GM21360 (cell line): ENCODE measurements around the gene SLC25A17.
"Not testable (repeated sequence)": the region's sequence is repeated elsewhere in the genome, so short reads cannot be mapped to it uniquely, and the experiment has no call there.

Source experiments
- ATAC-seq: cut with Tn5 transposase; IDR thresholded peaks from one replicate; pipeline ENCODE4 v1.9.1; 2021; ENCODE audit warnings: mild to moderate bottlenecking, moderate library complexity; ENCODE audit not compliant: unreplicated experiment

SLC25A17 gene

DNA sequence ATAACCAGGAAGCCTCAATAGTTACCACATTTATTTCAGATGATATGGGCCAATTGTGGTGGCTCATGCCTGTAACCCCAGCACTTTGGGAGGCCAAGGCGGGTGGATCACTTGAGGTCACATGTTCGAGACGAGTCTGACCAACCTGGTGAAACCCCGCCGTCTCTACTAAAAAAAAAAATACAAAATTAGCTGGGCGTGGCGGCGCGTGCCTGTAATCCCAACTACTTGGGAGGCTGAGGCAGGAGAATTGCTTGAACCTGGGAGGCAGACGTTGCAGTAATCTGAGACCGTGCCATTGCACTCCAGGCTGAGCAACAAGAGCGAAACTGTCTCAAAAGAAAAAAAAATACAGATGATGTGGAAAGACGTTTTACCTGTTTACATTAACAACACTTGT, 60.3 kb downstream of the SLC25A17 start:
- ATAC-seq = not testable (repeated sequence)

DNA sequence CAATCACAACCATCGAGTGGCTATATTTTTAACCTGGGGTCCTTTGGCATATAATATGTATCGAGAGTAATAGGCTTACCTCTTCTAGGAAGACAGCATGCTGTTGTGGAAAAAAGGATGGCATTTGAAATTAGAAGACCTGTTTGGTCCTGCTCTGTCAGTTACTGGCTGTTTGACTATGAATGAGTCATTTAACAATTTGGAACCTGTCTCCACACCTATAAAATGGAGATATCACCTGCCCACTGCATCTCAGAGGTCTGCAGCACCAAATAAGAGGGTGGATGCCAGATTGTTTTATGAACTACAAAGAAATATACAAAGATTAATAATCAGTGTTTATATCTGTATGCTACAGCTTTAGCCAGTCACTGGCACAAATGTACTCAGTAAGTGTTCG, 60.8 kb downstream of the SLC25A17 start:
- ATAC-seq = no peak

- no peak for ATAC-seq
Measured at GRCh38 chr22:40757071-40757470, 62.1 kb downstream of the SLC25A17 start.

- ATAC-seq = no peak
Measured at GRCh38 chr22:40753114-40753513, 66.0 kb downstream of the SLC25A17 start.

GRCh38 chr22:40751250-40751649, 67.9 kb downstream of the SLC25A17 start:
- ATAC-seq = no peak

GRCh38 chr22:40749829-40750228, 69.3 kb downstream of the SLC25A17 start:
- no peak for ATAC-seq

- no peak for ATAC-seq
Measured at GRCh38 chr22:40748388-40749355, 70.5 kb downstream of the SLC25A17 start.

DNA sequence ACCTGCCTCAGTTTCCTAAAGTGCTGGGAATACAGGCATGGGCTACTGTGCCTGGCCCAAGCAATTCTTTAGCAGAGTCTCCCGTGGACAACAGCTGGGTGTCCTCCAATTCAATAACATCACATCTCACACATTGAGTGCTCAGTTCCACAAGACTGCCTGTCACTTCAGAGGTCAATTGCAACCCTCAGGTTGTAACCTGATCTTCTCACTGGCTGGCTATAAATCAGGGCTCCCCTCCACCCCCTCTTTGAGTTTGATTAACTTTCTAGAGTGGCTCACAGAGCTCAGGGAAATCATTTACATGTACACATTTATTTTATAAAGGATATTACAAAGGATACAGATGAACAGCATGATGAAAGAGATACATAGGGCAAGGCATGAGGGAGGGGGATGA, 71.8 kb downstream of the SLC25A17 start:
- ATAC-seq = no peak

DNA sequence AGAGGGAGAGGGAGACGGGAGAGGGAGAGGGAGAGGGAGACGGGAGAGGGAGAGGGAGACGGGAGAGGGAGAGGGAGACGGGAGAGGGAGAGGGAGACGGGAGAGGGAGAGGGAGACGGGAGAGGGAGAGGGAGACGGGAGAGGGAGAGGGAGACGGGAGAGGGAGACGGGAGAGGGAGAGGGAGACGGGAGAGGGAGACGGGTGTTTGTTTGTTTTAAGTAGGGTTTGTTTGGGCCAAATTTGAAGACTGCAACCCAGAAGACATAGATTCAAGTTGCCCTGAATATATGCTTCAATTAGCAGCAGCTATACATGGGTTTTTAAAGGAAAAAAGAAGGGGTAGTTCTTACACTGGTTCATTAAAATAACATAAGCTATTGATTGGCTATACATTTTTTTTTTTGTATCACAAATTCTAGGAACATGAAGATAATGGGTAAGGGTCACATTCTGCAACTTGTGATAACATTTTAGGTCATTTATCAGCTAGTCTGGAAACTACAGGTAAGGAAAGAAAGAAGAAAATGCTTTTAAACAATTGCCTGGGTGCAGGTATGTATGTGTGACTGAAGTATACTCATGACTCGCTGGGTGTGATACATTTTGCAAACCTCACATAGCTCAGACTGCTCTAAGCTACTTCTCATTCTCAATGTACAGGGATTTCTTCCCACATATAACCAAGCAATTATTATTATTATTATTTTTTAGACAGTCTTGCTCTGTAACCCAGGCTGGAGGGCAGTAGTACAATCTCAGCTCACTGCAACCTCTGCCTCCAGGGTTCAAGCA, 72.5 kb downstream of the SLC25A17 start:
- ATAC-seq = no peak

DNA sequence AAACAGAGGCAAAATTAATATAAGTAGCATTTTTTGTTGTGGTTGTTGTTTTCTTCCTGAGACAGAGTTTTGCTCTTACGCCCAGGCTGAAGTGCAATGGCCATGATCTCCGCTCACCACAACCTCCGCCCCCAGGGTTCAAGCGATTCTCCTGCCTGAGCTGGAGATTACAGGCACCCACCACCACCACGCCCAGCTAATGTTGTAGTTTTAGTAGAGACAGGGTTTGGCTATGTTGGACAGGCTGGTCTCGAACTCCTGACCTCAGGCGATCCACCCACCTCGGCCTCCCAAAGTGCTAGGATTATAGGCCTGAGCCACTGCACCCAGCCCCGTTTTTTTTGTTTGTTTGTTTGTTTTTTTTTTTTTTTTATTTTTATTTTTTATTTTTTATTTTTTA, 75.4 kb downstream of the SLC25A17 start:
- ATAC-seq = no peak

- no peak for ATAC-seq
Measured at GRCh38 chr22:40741116-40741515, 78.0 kb downstream of the SLC25A17 start.

GRCh38 chr22:40739721-40740120, 79.4 kb downstream of the SLC25A17 start:
- ATAC-seq = no peak

- ATAC-seq = no peak
Measured at GRCh38 chr22:40733919-40734318, 85.2 kb downstream of the SLC25A17 start.

DNA sequence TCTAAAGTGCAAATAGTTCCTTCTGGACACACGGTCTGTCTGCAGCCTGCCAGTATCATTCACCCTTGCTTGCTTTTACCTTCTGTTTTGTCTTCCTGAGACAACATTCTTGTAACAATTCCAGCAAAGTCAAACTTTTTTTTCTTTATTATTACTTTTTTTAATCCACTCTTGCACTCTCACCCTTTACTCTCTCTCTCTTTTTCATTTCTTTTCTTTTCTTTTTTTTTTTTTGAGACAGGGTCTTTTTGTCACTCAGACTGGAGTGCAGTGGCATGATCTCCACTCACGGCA, 86.2 kb downstream of the SLC25A17 start:
- ATAC-seq = no peak

DNA sequence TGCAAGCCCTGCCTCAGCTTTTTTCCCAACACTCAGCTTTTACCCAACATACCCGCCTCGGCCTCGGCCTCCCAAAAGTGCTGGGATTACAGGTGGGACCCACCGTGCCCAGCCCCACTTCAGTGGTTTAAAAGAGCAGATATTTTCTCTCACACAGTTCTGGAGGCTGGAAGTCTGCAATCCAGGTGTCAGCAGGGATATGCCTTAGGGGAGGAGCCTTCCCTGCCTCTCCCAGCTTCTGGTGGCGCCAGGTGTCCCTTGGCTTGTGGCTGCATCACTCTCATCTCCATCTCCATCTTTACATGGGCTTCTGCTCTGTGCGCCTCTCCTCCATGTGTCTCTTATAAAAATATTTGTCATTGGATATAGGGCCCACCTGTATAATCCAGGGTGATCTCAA, 89.9 kb downstream of the SLC25A17 start:
- no peak for ATAC-seq

- no peak for ATAC-seq
Measured at GRCh38 chr22:40728731-40729189, 90.4 kb downstream of the SLC25A17 start.

DNA sequence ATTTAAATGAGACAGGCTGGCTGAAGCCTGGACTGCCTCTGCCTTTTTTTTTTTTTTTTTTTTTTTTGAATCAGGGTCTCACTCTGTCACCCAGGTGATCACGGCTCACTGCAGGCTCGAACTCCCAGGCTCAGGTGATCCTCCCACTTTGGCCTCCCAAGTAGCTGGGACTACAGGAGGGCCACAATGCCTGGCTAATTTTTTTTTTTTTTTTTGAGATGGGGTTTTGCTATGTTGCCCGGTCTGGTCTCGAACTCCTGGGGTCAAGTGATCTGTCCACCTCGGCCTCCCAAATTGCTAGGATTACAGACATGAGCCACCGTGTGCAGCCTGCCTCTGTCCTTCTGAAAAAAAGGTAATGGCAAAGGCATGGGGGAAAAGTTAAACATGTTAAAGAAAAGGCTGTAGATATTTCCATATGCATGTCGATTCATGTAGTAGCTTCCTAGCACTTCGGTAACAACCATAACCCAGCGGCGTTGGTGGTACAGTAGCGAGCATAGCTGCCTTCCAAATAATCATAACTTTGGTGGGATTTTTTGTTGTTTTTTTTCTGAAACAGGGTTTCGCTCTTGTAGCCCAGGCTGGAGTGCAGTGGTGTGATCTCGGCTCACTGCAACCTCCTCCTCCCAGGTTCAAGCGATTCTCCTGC, 91.1 kb downstream of the SLC25A17 start:
- no peak for ATAC-seq

GRCh38 chr22:40727070-40727963, 91.8 kb downstream of the SLC25A17 start:
- no peak for ATAC-seq

- no peak for ATAC-seq
Measured at GRCh38 chr22:40726514-40726913, 92.6 kb downstream of the SLC25A17 start.

GRCh38 chr22:40723396-40723933, 95.7 kb downstream of the SLC25A17 start:
- ATAC-seq = no peak
